Adrenal gland (tissue), 12 donors: Measurements from ENCODE around the gene ZDHHC14. TPM values are rescaled to one million over a fixed set of nuclear protein-coding genes. Genes with fewer than 3 reads are reported as not detected.

Experiments used
- DNase-seq, 7 donors: peaks; one replicate each; pipeline ENCODE4 v3.0.0-alpha.2; 2019 to 2020
- H3K27ac ChIP-seq, 5 donors: fragments of 200-600 bp; sonication (generic) in 4 of 5; 1 replicate in 3 of 5; 2 replicates in 2 of 5; pipeline versions ENCODE4 v1.5.1 to v1.8.0; 2016 to 2020; ENCODE audit warnings: mild to moderate bottlenecking in 1 of 5
- H3K27me3 ChIP-seq: fragments of 200-600 bp; 2 replicates; pipeline ENCODE4 v1.8.0; 2021
- H3K36me3 ChIP-seq, 2 donors: fragments of 200-600 bp; replicated peaks in 1 of 2; 1 replicate in 1 of 2; 2 replicates in 1 of 2; pipeline versions ENCODE4 v1.5.1 to v1.8.0; 2018 to 2022
- H3K4me1 ChIP-seq, 2 donors: fragments of 200-600 bp; replicated peaks in 1 of 2; 1 replicate in 1 of 2; 2 replicates in 1 of 2; pipeline versions ENCODE4 v1.5.1 to v1.8.0; 2018 to 2021
- H3K4me3 ChIP-seq, 4 donors: fragments of 200-600 bp; sonication (generic) in 3 of 4; one replicate each; pipeline ENCODE4 v1.5.1; 2016 to 2018
- H3K9me3 ChIP-seq, 3 donors: fragments of 200-600 bp; sonication (generic) in 1 of 3; replicated peaks in 1 of 3; 1 replicate in 2 of 3; 2 replicates in 1 of 3; pipeline versions ENCODE4 v1.5.1 to v1.8.0; 2016 to 2021
- POLR2A ChIP-seq, 2 donors: fragments of 450-650 bp; IDR thresholded peaks; one replicate each; pipeline ENCODE4 v1.6.1; 2017; ENCODE audit warnings: antibody characterized with exemption in 2 of 2, mild to moderate bottlenecking in 2 of 2, moderate library complexity in 1 of 2
- WGBS, 4 donors: extraction: QIAGEN DNeasy Blood & Tissue Kit in 2 of 4; methylation state at CpG; one replicate each; pipeline versions ENCODE4 v1.1.5 to v1.1.7; 2013 to 2017; 5-methylcytosine and 5-hydroxymethylcytosine counted together
- intact Hi-C, 2 donors: fragments of 100-400 bp; cut with DNase I; formaldehyde crosslinking; loops; one replicate each; pipeline versions ENCODE4 v1.14.1 to v1.15.0; 2022 to 2023
- polyA plus RNA-seq, 3 donors: library from polyadenylated mRNA; stranded (reverse); fragments of 200-250 nt in 2 of 3; fragments of 350-450 nt in 1 of 3; fragmentation: Illumina TruSeq in 1 of 3; extraction: RNeasy Lipid Tissue Mini Kit (QIAGEN cat#74804) in 1 of 3; gene quantifications; one replicate each; pipeline ENCODE4 v1.2.3, GENCODE V29; 2013 to 2014
- total RNA-seq, 9 donors: library from RNA; depleted of rRNA in 4 of 9; stranded (reverse); fragments of >200 nt in 4 of 9; fragments of 120-200 nt in 1 of 9; fragmentation: NEBNext Ultra II Directional in 1 of 9; extraction: Animal tissue kit (Norgen Biotek cat#: 25700) in 1 of 9; gene quantifications; one replicate each; pipeline versions ENCODE4 v1.1.0 to v1.2.4, GENCODE V29; 2013 to 2023
- TF ChIP-seq, protein P1 (sequence below), 6 experiments: fragments of 450-650 bp in 4 of 6; fragments of 200-600 bp in 2 of 6; sonication (generic) in 1 of 6; IDR thresholded peaks; 1 replicate in 5 of 6; 2 replicates in 1 of 6; pipeline versions ENCODE4 v1.5.1 to v1.8.0; 2016 to 2021; ENCODE audit warnings: antibody characterized with exemption in 6 of 6, mild to moderate bottlenecking in 2 of 6, moderate library complexity in 1 of 6
- donor health status: healthy with polysubstance abuse.
- donor health status: Bipolar disorder and iron deficiency.
- donor health status: DM: yes; HTN: yes; CAD: no.
- donor health status: DM: no; HTN: no; CAD: no.
- donor health status: DM: no; HTN: no; CAD: no.
- donor health status: DM: yes; HTN: yes; CAD: no.

Gene ZDHHC14
- total and polyA plus RNA-seq, 12 donors = 3.8 to 14.3 (median 8.8) TPM

DNA sequence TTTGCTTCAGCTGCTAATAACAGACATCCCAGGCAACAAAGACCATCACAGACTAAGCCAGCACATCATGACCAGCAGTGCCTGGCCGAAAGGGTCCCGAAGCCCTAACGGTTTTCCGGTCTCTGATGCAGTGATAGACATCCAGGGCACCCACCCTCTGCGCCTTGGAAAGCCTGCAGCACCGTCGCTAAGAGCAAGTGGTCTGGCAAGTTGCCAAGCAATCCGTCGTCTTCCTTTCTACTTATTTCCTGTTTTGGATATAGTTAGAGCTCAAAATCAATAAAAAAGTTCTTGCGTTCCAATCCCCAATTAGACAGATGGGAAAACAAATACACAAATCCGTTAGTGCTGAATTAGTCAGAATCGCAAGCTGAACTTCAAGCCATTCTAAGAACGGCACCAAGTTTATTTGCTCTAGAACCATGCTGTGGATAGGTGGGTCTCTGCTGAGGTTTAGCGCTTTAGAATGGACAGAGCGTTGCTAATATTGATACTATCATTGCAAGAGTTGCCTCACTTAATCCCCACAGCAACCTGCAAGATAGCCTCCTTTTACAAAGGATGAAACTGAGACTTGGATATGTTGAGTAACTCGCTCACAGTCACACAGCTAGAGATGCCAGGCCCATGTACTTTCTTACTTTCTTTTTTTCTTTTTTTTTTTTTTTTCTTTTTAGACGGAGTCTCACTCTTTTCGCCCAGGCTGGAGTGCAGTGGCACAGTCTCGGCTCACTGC is 278.7 kb downstream of the ZDHHC14 start:
- WGBS, 4 donors = 73 to 78% (median 74%) methylated on average over 19 of the region's 19 CpGs
- H3K36me3 ChIP-seq = no peaks in the 10 kb centered on the region
- no peaks in the 10 kb centered on the region for H3K9me3 ChIP-seq
- TF ChIP-seq, protein P1, sequence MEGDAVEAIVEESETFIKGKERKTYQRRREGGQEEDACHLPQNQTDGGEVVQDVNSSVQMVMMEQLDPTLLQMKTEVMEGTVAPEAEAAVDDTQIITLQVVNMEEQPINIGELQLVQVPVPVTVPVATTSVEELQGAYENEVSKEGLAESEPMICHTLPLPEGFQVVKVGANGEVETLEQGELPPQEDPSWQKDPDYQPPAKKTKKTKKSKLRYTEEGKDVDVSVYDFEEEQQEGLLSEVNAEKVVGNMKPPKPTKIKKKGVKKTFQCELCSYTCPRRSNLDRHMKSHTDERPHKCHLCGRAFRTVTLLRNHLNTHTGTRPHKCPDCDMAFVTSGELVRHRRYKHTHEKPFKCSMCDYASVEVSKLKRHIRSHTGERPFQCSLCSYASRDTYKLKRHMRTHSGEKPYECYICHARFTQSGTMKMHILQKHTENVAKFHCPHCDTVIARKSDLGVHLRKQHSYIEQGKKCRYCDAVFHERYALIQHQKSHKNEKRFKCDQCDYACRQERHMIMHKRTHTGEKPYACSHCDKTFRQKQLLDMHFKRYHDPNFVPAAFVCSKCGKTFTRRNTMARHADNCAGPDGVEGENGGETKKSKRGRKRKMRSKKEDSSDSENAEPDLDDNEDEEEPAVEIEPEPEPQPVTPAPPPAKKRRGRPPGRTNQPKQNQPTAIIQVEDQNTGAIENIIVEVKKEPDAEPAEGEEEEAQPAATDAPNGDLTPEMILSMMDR (IDR thresholded peaks at IDR 0.05) = no peak
- TF ChIP-seq POLR2A (IDR thresholded peaks at IDR 0.05) = no peak
- H3K27me3 ChIP-seq = no peaks in the 10 kb centered on the region
- DNase-seq = peak in 1 of 7 donors; percentile 31
- H3K4me3 ChIP-seq = no peak overlapping the region
- H3K4me1 ChIP-seq = no peaks in the 10 kb centered on the region
- intact Hi-C loops = loop anchor here in 1 of 2 donors (10.0 kb wide), 2 partner anchors 55 to 345 kb away; no protein-coding TSS in a partner anchor
- H3K27ac ChIP-seq = no peak overlapping the region

DNA sequence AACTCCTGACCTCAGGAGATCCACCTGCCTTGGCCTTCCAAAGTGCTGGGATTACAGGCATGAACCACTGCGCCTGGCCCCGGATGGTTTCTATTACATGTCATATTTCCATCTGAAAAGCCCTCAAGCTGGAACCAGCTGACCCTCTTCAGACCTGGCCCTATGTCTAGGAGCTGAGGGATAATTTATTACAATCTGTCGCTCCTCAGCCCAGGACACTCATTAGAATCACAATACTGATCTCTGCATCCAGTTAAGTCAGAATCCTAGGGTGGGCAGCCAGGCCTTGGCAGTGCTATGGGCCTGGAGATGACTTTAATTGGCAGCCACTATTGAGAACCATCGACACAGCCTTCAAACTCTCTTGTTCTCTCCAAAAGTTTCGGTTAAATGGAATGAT is 279.4 kb downstream of the ZDHHC14 start:
- H3K27ac ChIP-seq = no peak overlapping the region
- TF ChIP-seq POLR2A (IDR thresholded peaks at IDR 0.05) = no peak
- no peak for DNase-seq
- no peaks in the 10 kb centered on the region for H3K36me3 ChIP-seq
- H3K9me3 ChIP-seq = no peaks in the 10 kb centered on the region
- 86 to 98% (median 93%) methylated on average over 3 to 5 of the region's 5 CpGs for WGBS, 4 donors
- no peak overlapping the region for H3K4me3 ChIP-seq
- no peaks in the 10 kb centered on the region for H3K27me3 ChIP-seq
- no peaks in the 10 kb centered on the region for H3K4me1 ChIP-seq
- intact Hi-C loops = loop anchor here in 1 of 2 donors (10.0 kb wide), 1 partner anchor 346 kb away; no protein-coding TSS in a partner anchor

DNA sequence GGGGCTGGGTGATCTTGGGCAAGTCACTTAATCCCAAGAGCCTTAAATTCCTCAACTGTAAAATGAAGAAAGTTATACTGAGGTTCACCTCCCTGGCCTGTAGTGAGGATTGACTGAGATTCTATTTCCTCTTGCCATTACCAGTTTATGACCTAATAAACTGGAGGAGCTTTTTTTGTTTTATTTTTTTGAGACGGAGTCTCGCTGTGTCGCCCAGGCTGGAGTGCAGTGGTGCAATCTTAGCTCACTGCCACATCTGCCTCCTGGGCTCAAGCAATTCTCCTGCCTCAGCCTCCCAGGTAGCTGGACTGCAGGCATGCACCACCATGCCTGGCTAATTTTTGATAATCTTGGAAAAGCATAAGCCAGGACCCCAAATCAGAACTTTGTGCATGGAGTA is 280.7 kb downstream of the ZDHHC14 start:
- 82 to 100% (median 90%) methylated on average over 3 of the region's 3 CpGs for WGBS, 4 donors
- Histone ChIP-seq H3K4me3 (no peak overlapping the region), H3K27ac (no peak overlapping the region), H3K4me1 (no peaks in the 10 kb centered on the region), H3K27me3 (no peaks in the 10 kb centered on the region), H3K36me3 (no peaks in the 10 kb centered on the region), H3K9me3 (no peaks in the 10 kb centered on the region)
- no peak for DNase-seq
- intact Hi-C loops = loop anchor here in 1 of 2 donors (10.0 kb wide), 1 partner anchor 347 kb away; no protein-coding TSS in a partner anchor
- no peak for TF ChIP-seq POLR2A (IDR thresholded peaks at IDR 0.05)
- TF ChIP-seq, protein P1 (IDR thresholded peaks at IDR 0.05) = no peak

DNA sequence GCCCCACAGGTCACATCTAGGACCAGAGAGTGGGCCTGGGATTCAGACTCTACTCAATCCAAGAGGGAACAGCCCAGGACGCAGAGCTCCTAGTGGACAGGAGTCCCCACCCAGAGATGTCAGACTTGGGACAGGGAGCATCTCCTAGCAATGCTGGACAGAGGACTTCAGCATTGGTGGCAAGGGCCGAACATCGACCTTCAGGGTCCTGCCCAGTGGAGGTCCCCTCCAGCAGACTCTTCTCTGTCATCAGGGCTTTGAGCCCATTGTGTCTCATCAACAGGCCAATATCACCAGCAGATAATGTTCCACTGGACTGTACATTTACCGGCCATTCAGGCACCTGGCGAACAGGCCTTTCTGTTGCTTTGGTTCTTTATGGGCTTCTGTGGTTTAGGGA is 282.3 kb downstream of the ZDHHC14 start:
- Histone ChIP-seq H3K36me3 (no peaks in the 10 kb centered on the region), H3K27me3 (no peaks in the 10 kb centered on the region), H3K9me3 (no peaks in the 10 kb centered on the region), H3K27ac (no peak overlapping the region), H3K4me3 (no peak overlapping the region), H3K4me1 (peaks cover 0 to 8% of the 10 kb centered on the region in 2 donors)
- intact Hi-C loops = loop anchor here in 1 of 2 donors (10.0 kb wide), 1 partner anchor 348 kb away; no protein-coding TSS in a partner anchor
- TF ChIP-seq, protein P1 (IDR thresholded peaks at IDR 0.05) = no peak
- no peak for TF ChIP-seq POLR2A (IDR thresholded peaks at IDR 0.05)
- WGBS, 4 donors = 90 to 100% (median 100%) methylated on average over 2 to 5 of the region's 5 CpGs
- DNase-seq = no peak
